HFFc6 (cell line): ENCODE results near the gene IST1. TPM values are rescaled to one million over a fixed set of nuclear protein-coding genes. Genes with fewer than 3 reads are reported as not detected.

Experiments
- DNase-seq: peaks from one replicate; pipeline ENCODE4 v3.0.0-alpha.2; 2018
- H3K27ac Mint-ChIP-seq: 2 replicates; pipeline ENCODE4 v1.8.0; 2020; ENCODE audit warnings: mild to moderate bottlenecking, mixed read lengths
- H3K27me3 Mint-ChIP-seq: 2 replicates; pipeline ENCODE4 v1.8.0; 2021; ENCODE audit warnings: mild to moderate bottlenecking, moderate library complexity, mixed read lengths; ENCODE audit not compliant: insufficient read depth
- H3K36me3 Mint-ChIP-seq: 2 replicates; pipeline ENCODE4 v1.8.0; 2021; ENCODE audit warnings: low read depth, mixed read lengths
- H3K4me1 Mint-ChIP-seq: 2 replicates; pipeline ENCODE4 v1.8.0; 2020; ENCODE audit warnings: low read depth, mixed read lengths
- H3K4me3 Mint-ChIP-seq: 2 replicates; pipeline ENCODE4 v1.8.0; 2020; ENCODE audit warnings: mild to moderate bottlenecking, moderate library complexity, mixed read lengths
- H3K9me3 Mint-ChIP-seq: 2 replicates; pipeline ENCODE4 v1.8.0; 2020; ENCODE audit warnings: mild to moderate bottlenecking, mixed read lengths
- CTCF ChIP-seq: fragments of 200-600 bp; sonication (generic); IDR thresholded peaks from 2 replicates; pipeline ENCODE4 v1.5.0; 2021; ENCODE audit warnings: antibody characterized with exemption, mild to moderate bottlenecking
- total RNA-seq, 6 experiments: library from RNA; stranded (reverse); fragmentation: NEBNext Ultra II Directional; extraction: Animal tissue kit (Norgen Biotek cat#: 25700); gene quantifications; 2 replicates in 1 of 6; 3 replicates in 5 of 6; pipeline ENCODE4 v1.2.3, GENCODE V29; 2021

IST1 gene
- total RNA-seq, 6 experiments from 2014 or later = 113 to 136 (median 125) TPM

GRCh38 chr16:71867939-71868338 lies 27.4 kb upstream of the IST1 start:
- TF ChIP-seq CTCF = no peak; the same call in 1 of the 2 replicates
- peaks cover 7% of the 10 kb centered on the region for H3K4me1 Mint-ChIP-seq
- peaks cover under 1% of the 10 kb centered on the region; the same call in 1 of the 2 replicates for H3K27me3 Mint-ChIP-seq
- DNase-seq = no peak
- no peak overlapping the region for H3K4me3 Mint-ChIP-seq
- no peaks in the 10 kb centered on the region for H3K9me3 Mint-ChIP-seq
- peaks cover 16% of the 10 kb centered on the region for H3K36me3 Mint-ChIP-seq
- no peak overlapping the region for H3K27ac Mint-ChIP-seq

- Mint-ChIP-seq H3K36me3 (peaks cover 14% of the 10 kb centered on the region), H3K4me3 (no peak overlapping the region), H3K4me1 (peaks cover 7% of the 10 kb centered on the region), H3K27ac (no peak overlapping the region), H3K9me3 (no peaks in the 10 kb centered on the region), H3K27me3 (peaks cover 2% of the 10 kb centered on the region; the same call in 1 of the 2 replicates)
- DNase-seq = no peak
- no peak for TF ChIP-seq CTCF
Observed at GRCh38 chr16:71869089-71869488, 26.2 kb upstream of the IST1 start.

GRCh38 chr16:71870818-71871217 lies 24.5 kb upstream of the IST1 start:
- TF ChIP-seq CTCF = no peak
- peaks cover 7% of the 10 kb centered on the region for H3K36me3 Mint-ChIP-seq
- H3K4me1 Mint-ChIP-seq = peaks cover 7% of the 10 kb centered on the region
- H3K9me3 Mint-ChIP-seq = no peaks in the 10 kb centered on the region
- H3K4me3 Mint-ChIP-seq = no peak overlapping the region
- peaks cover 2% of the 10 kb centered on the region; the same call in 1 of the 2 replicates for H3K27me3 Mint-ChIP-seq
- no peak for DNase-seq
- H3K27ac Mint-ChIP-seq = no peak overlapping the region

GRCh38 chr16:71873199-71873598 lies 22.1 kb upstream of the IST1 start:
- DNase-seq = no peak
- peaks cover 7% of the 10 kb centered on the region for H3K36me3 Mint-ChIP-seq
- no peak overlapping the region for H3K27ac Mint-ChIP-seq
- TF ChIP-seq CTCF = no peak
- H3K27me3 Mint-ChIP-seq = peaks cover 2% of the 10 kb centered on the region
- no peak overlapping the region for H3K4me3 Mint-ChIP-seq
- H3K9me3 Mint-ChIP-seq = no peaks in the 10 kb centered on the region
- peaks cover 7% of the 10 kb centered on the region for H3K4me1 Mint-ChIP-seq

GRCh38 chr16:71878911-71879310 lies 16.4 kb upstream of the IST1 start:
- Mint-ChIP-seq H3K36me3 (no peaks in the 10 kb centered on the region; the same call in 1 of the 2 replicates), H3K4me3 (no peak overlapping the region), H3K27ac (no peak overlapping the region), H3K4me1 (peaks cover 11% of the 10 kb centered on the region), H3K27me3 (no peaks in the 10 kb centered on the region; the same call in none of the 2 replicates), H3K9me3 (no peaks in the 10 kb centered on the region)
- TF ChIP-seq CTCF = no peak
- DNase-seq = no peak

- Mint-ChIP-seq H3K36me3 (no peaks in the 10 kb centered on the region; the same call in 1 of the 2 replicates), H3K9me3 (no peaks in the 10 kb centered on the region), H3K27ac (no peak overlapping the region), H3K4me3 (no peak overlapping the region), H3K27me3 (no peaks in the 10 kb centered on the region; the same call in none of the 2 replicates), H3K4me1 (peaks cover 20% of the 10 kb centered on the region)
- TF ChIP-seq CTCF = no peak
- no peak for DNase-seq
Observed at GRCh38 chr16:71880176-71880575, 15.2 kb upstream of the IST1 start.
